Neural progenitor cell (in vitro differentiated cells): ENCODE measurements around the gene SUB1. TPM values are rescaled to one million over a fixed set of nuclear protein-coding genes. Genes with fewer than 3 reads are reported as not detected.

Experiments
- DNase-seq: peaks from one replicate; pipeline ENCODE4 v3.0.0-alpha.2; 2016; ENCODE audit warnings: low spot score
- H2AFZ ChIP-seq: fragments of 200-600 bp; sonication (generic); replicated peaks from 2 replicates; pipeline ENCODE4 v1.6.1; 2016; ENCODE audit warnings: antibody characterized with exemption
- H3F3A ChIP-seq: fragments of 200-600 bp; sonication (generic); 2 replicates; pipeline ENCODE4 v1.6.1; 2016; ENCODE audit warnings: antibody characterized with exemption, low read depth
- H3K27ac ChIP-seq: fragments of 200-600 bp; sonication (generic); 2 replicates; pipeline ENCODE4 v1.5.1; 2016; ENCODE audit warnings: mild to moderate bottlenecking
- H3K27me3 ChIP-seq: fragments of 200-600 bp; sonication (generic); 2 replicates; pipeline ENCODE4 v1.6.1; 2016; ENCODE audit warnings: mild to moderate bottlenecking, moderate library complexity
- H3K36me3 ChIP-seq: fragments of 200-600 bp; sonication (generic); 2 replicates; pipeline ENCODE4 v1.5.1; 2016
- H3K4me1 ChIP-seq: fragments of 200-600 bp; sonication (generic); 2 replicates; pipeline ENCODE4 v1.6.1; 2016; ENCODE audit warnings: mixed run types
- H3K4me2 ChIP-seq: fragments of 200-600 bp; sonication (generic); 2 replicates; pipeline ENCODE4 v1.6.1; 2016
- H3K4me3 ChIP-seq: fragments of 200-600 bp; sonication (generic); 2 replicates; pipeline ENCODE4 v1.5.1; 2016
- H3K79me2 ChIP-seq: fragments of 200-600 bp; sonication (generic); 2 replicates; pipeline ENCODE4 v1.6.1; 2016; ENCODE audit warnings: low read depth
- H3K9ac ChIP-seq: fragments of 200-600 bp; sonication (generic); 2 replicates; pipeline ENCODE4 v1.6.1; 2016
- H3K9me3 ChIP-seq: fragments of 200-600 bp; sonication (generic); 2 replicates; pipeline ENCODE4 v1.5.1; 2016; ENCODE audit warnings: low read depth
- H4K20me1 ChIP-seq: fragments of 200-600 bp; sonication (generic); 2 replicates; pipeline ENCODE4 v1.6.1; 2016; ENCODE audit warnings: low read depth
- H3K27ac Mint-ChIP-seq: 3 replicates; pipeline ENCODE4 v1.8.0; 2021; ENCODE audit warnings: mixed read lengths
- H3K27me3 Mint-ChIP-seq: 2 replicates; pipeline ENCODE4 v1.8.0; 2022; ENCODE audit warnings: low read depth, mild to moderate bottlenecking, inconsistent platforms, moderate library complexity, mixed read lengths; ENCODE audit not compliant: insufficient read depth
- H3K36me3 Mint-ChIP-seq: 3 replicates; pipeline ENCODE4 v1.8.0; 2021; ENCODE audit warnings: mixed read lengths
- H3K4me1 Mint-ChIP-seq: 3 replicates; pipeline ENCODE4 v1.8.0; 2021; ENCODE audit warnings: mixed read lengths
- H3K4me3 Mint-ChIP-seq: 3 replicates; pipeline ENCODE4 v1.8.0; 2021; ENCODE audit warnings: mild to moderate bottlenecking, moderate library complexity, mixed read lengths
- H3K9me3 Mint-ChIP-seq: 3 replicates; pipeline ENCODE4 v1.8.0; 2020; ENCODE audit warnings: mixed read lengths
- CTCF ChIP-seq: fragments of 200-600 bp; sonication (generic); IDR thresholded peaks from 2 replicates; pipeline ENCODE4 v1.5.1; 2017; ENCODE audit warnings: antibody characterized with exemption, mild to moderate bottlenecking
- EZH2 ChIP-seq: fragments of 200-600 bp; sonication (generic); IDR thresholded peaks from 2 replicates; pipeline ENCODE4 v1.6.1; 2017; ENCODE audit warnings: antibody characterized with exemption, mild to moderate bottlenecking, moderate library complexity
- EZH2phosphoT487 ChIP-seq: fragments of 200-600 bp; sonication (generic); IDR thresholded peaks from 2 replicates; pipeline ENCODE4 v1.6.1; 2017; ENCODE audit warnings: antibody characterized with exemption
- total RNA-seq: library from RNA; depleted of rRNA; stranded (reverse); fragments of >200 nt; gene quantifications from 2 replicates; pipeline ENCODE4 v1.2.3, GENCODE V29; 2015; ENCODE audit warnings: low replicate concordance

The SUB1 gene
- total RNA-seq, 1 donor from 2014 or later, result 789 TPM

GRCh38 chr5:32538031-32538547 is 47.3 kb upstream of the SUB1 start:
- no peaks in the 10 kb centered on the region for H3K4me1 ChIP-seq
- no peak overlapping the region for H2AFZ ChIP-seq
- H3K9me3 ChIP-seq, result no peaks in the 10 kb centered on the region
- no peaks in the 10 kb centered on the region for H4K20me1 ChIP-seq
- no peaks in the 10 kb centered on the region for H3K79me2 ChIP-seq
- no peak overlapping the region for H3K9ac ChIP-seq
- no peak overlapping the region for H3K4me2 ChIP-seq
- no peaks in the 10 kb centered on the region for H3K27me3 ChIP-seq
- no peak overlapping the region for H3K27ac ChIP-seq
- H3F3A ChIP-seq, result no peaks in the 10 kb centered on the region
- no peak overlapping the region for H3K27ac Mint-ChIP-seq
- TF ChIP-seq EZH2phosphoT487 (no peak), EZH2 (no peak), CTCF (no peak)
- H3K36me3 Mint-ChIP-seq, result no peaks in the 10 kb centered on the region
- H3K36me3 ChIP-seq, result no peaks in the 10 kb centered on the region
- H3K4me3 ChIP-seq, result no peak overlapping the region
- no peak overlapping the region for H3K4me3 Mint-ChIP-seq
- DNase-seq, result no peak
- peaks cover 5% of the 10 kb centered on the region for H3K27me3 Mint-ChIP-seq
- H3K9me3 Mint-ChIP-seq, result peaks cover 2% of the 10 kb centered on the region
- H3K4me1 Mint-ChIP-seq, result peaks cover 20% of the 10 kb centered on the region

- no peak for TF ChIP-seq EZH2phosphoT487
- no peak for TF ChIP-seq CTCF
- TF ChIP-seq EZH2, result no peak
- no peak overlapping the region for H3K4me3 Mint-ChIP-seq
- no peak overlapping the region for H3K27ac Mint-ChIP-seq
Observed at GRCh38 chr5:32539981-32540845, 45.1 kb upstream of the SUB1 start.

GRCh38 chr5:32541241-32541640 is 44.1 kb upstream of the SUB1 start:
- Histone ChIP-seq H4K20me1 (no peaks in the 10 kb centered on the region), H3F3A (no peaks in the 10 kb centered on the region), H3K79me2 (no peaks in the 10 kb centered on the region), H3K4me1 (no peaks in the 10 kb centered on the region), H2AFZ (no peak overlapping the region), H3K9ac (no peak overlapping the region), H3K27ac (no peak overlapping the region), H3K9me3 (no peaks in the 10 kb centered on the region), H3K36me3 (no peaks in the 10 kb centered on the region), H3K4me2 (no peak overlapping the region), H3K4me3 (no peak overlapping the region), H3K27me3 (no peaks in the 10 kb centered on the region)
- no peak for DNase-seq
- H3K27ac Mint-ChIP-seq, result no peak overlapping the region
- no peak for TF ChIP-seq EZH2phosphoT487
- TF ChIP-seq CTCF, result no peak
- no peak for TF ChIP-seq EZH2
- peaks cover 2% of the 10 kb centered on the region for H3K9me3 Mint-ChIP-seq
- H3K27me3 Mint-ChIP-seq, result peaks cover 2% of the 10 kb centered on the region
- peaks cover 14% of the 10 kb centered on the region for H3K4me1 Mint-ChIP-seq
- no peak overlapping the region for H3K4me3 Mint-ChIP-seq
- no peaks in the 10 kb centered on the region for H3K36me3 Mint-ChIP-seq

More at GRCh38 chr5:32539981-32540845, 45.1 kb upstream of the SUB1 start:
- Mint-ChIP-seq H3K36me3 (no peaks in the 10 kb centered on the region), H3K4me1 (peaks cover 19% of the 10 kb centered on the region), H3K9me3 (peaks cover 2% of the 10 kb centered on the region), H3K27me3 (peaks cover 5% of the 10 kb centered on the region)
- no peaks in the 10 kb centered on the region for H3K27me3 ChIP-seq
- no peaks in the 10 kb centered on the region for H3K79me2 ChIP-seq
- H3K9ac ChIP-seq, result no peak overlapping the region
- DNase-seq, result no peak
- no peak overlapping the region for H3K4me2 ChIP-seq
- no peaks in the 10 kb centered on the region for H3F3A ChIP-seq
- H3K4me1 ChIP-seq, result no peaks in the 10 kb centered on the region
- H2AFZ ChIP-seq, result no peak overlapping the region
- H4K20me1 ChIP-seq, result no peaks in the 10 kb centered on the region
- H3K4me3 ChIP-seq, result no peak overlapping the region
- H3K27ac ChIP-seq, result no peak overlapping the region
- no peaks in the 10 kb centered on the region for H3K36me3 ChIP-seq
- H3K9me3 ChIP-seq, result no peaks in the 10 kb centered on the region
